ENCODE data around the gene MBNL3. TPM values are rescaled to one million over a fixed set of nuclear protein-coding genes. Genes with fewer than 3 reads are reported as not detected.
"Not testable (repeated sequence)": the region's sequence is repeated elsewhere in the genome, so short reads cannot be mapped to it uniquely, and the experiment has no call there.

Gene MBNL3
- total RNA-seq, 2 donors from 2014 or later: 98.8 to 140 TPM

DNA sequence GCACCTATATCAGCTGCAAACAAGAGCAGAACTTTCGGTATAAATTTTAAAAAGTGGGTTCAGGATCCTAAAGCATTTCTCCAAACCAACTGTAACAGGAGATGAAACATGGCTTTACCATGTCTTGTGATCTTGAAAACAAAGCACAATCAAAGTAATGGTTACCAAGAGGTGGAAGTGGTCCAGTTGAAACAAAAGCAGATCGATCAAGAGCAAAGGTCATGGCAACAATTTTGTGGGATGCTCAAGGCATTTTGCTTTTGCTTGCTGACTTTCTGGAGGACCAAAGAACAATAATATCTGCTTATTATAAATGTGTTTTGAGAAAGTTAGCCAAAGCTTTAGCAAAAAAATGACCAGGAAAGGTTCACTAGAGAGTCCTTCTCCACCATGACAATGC is 152.7 kb downstream of the MBNL3 start:
- Histone ChIP-seq H3K4me3 (no peak overlapping the region), H3K36me3 (no peaks in the 10 kb centered on the region), H3K27me3 (no peaks in the 10 kb centered on the region), H3K9me3 (no peaks in the 10 kb centered on the region), H3K4me1 (no peaks in the 10 kb centered on the region), H3K27ac (no peak overlapping the region)
- TF ChIP-seq, protein P1, sequence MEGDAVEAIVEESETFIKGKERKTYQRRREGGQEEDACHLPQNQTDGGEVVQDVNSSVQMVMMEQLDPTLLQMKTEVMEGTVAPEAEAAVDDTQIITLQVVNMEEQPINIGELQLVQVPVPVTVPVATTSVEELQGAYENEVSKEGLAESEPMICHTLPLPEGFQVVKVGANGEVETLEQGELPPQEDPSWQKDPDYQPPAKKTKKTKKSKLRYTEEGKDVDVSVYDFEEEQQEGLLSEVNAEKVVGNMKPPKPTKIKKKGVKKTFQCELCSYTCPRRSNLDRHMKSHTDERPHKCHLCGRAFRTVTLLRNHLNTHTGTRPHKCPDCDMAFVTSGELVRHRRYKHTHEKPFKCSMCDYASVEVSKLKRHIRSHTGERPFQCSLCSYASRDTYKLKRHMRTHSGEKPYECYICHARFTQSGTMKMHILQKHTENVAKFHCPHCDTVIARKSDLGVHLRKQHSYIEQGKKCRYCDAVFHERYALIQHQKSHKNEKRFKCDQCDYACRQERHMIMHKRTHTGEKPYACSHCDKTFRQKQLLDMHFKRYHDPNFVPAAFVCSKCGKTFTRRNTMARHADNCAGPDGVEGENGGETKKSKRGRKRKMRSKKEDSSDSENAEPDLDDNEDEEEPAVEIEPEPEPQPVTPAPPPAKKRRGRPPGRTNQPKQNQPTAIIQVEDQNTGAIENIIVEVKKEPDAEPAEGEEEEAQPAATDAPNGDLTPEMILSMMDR (IDR thresholded peaks at IDR 0.05): no peak
- DNase-seq (ENCODE audit: low spot score): no peak

DNA sequence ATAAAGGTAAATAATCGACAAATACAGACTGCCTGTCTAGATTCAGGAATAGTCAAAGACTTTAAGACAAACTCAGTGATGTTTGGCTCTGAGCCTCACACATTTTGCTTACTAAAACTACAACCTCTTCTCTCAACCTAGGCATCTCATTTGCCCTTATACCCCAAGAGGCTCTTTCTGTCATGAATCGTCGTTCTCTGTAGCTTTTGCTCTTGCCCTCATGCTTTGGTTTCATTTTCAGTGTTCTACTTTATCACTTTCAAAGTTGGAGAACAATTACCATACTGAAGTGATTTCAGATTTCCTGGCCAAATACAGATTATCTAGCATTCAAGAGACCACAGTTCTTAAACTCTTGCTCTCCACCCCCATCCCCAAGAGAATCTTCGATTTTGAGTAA is 155.5 kb downstream of the MBNL3 start:
- Histone ChIP-seq H3K4me3 (no peak overlapping the region), H3K36me3 (no peaks in the 10 kb centered on the region), H3K27ac (no peak overlapping the region), H3K9me3 (no peaks in the 10 kb centered on the region), H3K4me1 (no peaks in the 10 kb centered on the region), H3K27me3 (no peaks in the 10 kb centered on the region)
- DNase-seq (ENCODE audit: low spot score): no peak
- TF ChIP-seq, protein P1 (IDR thresholded peaks at IDR 0.05): no peak

DNA sequence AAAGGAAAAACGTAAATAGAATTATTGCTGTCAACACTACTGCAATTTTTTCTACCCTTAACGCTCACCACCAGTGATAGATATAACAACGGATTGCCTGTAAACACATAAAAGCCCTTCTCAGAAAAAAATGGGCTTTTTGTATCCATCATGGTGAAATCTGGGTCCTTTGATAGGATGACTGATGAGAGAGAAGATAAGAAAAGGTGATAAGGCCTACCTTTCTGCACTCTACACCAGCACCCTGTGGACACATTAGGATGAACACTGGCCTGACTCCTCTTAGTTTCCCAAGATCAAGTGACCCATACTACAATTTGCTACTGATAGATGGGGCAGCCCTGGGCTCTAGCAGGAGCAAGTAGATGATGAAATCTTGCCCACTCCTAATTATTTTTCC is 157.3 kb downstream of the MBNL3 start:
- Histone ChIP-seq H3K36me3 (no peaks in the 10 kb centered on the region), H3K9me3 (peaks cover 0 to 5% of the 10 kb centered on the region in 2 donors), H3K4me3 (no peak overlapping the region), H3K27me3 (no peaks in the 10 kb centered on the region), H3K4me1 (no peaks in the 10 kb centered on the region), H3K27ac (no peak overlapping the region)
- DNase-seq (ENCODE audit: low spot score): no peak
- TF ChIP-seq, protein P1 (IDR thresholded peaks at IDR 0.05): no peak

- H3K27ac ChIP-seq: no peak overlapping the region
- H3K4me3 ChIP-seq: no peak overlapping the region
- TF ChIP-seq, protein P1 (IDR thresholded peaks at IDR 0.05): no peak
- H3K4me1 ChIP-seq: no peaks in the 10 kb centered on the region
- no peaks in the 10 kb centered on the region for H3K36me3 ChIP-seq
- H3K9me3 ChIP-seq: peaks cover 0 to 7% of the 10 kb centered on the region in 2 donors
- DNase-seq (ENCODE audit: low spot score): no peak
- no peaks in the 10 kb centered on the region for H3K27me3 ChIP-seq
Measured at GRCh38 chrX:132331000-132331399, 157.8 kb downstream of the MBNL3 start.

DNA sequence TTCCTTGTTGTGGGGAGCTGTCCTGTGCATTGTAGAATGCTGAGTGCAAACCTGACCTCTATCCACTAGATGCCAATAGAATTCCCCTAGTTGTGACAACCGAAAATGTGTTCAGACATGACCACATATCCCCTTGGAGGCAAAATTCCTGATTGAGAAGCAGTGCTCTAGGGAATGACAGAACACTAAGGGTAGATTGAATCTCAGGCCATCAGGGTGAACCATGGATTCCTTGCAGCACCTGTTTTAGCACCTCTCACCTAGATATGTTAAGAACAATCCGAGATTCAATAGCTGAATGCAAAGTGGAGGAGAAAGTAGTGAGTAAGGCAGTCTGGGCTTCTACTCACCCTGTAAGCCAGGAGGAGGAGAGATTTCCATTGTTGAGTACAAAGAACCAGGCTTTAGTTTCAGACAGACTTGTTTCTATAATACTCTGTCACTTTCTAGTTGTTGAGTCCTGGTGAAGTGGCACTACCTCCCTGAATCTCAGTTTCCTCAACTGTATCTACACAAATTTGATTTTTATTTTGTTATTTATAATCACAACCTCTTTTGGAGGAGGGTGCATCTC is 158.6 kb downstream of the MBNL3 start:
- Histone ChIP-seq H3K4me3 (no peak overlapping the region), H3K27ac (no peak overlapping the region), H3K27me3 (no peaks in the 10 kb centered on the region), H3K36me3 (no peaks in the 10 kb centered on the region), H3K4me1 (no peaks in the 10 kb centered on the region), H3K9me3 (peaks cover 0 to 7% of the 10 kb centered on the region in 2 donors)
- no peak for DNase-seq (ENCODE audit: low spot score)
- TF ChIP-seq, protein P1 (IDR thresholded peaks at IDR 0.05): no peak

- not testable (repeated sequence) for H3K4me1 ChIP-seq; H3K36me3 ChIP-seq; H3K4me3 ChIP-seq; H3K27ac ChIP-seq; H3K9me3 ChIP-seq; H3K27me3 ChIP-seq; DNase-seq (ENCODE audit: low spot score)
Measured at GRCh38 chrX:132326960-132327359, 161.9 kb downstream of the MBNL3 start.
